Gastroesophageal sphincter (tissue), 3 donors: Measurements from ENCODE around the gene GDF7.

ENCODE experiments used
- CTCF ChIP-seq, 4 experiments: fragments of 200-600 bp in 2 of 4; fragments of 450-650 bp in 2 of 4; sonication (generic) in 1 of 4; IDR thresholded peaks; one replicate each; pipeline ENCODE4 v1.5.1; 2017 to 2019; ENCODE audit warnings: antibody characterized with exemption in 4 of 4, mild to moderate bottlenecking in 2 of 4, moderate library complexity in 2 of 4
- EP300 ChIP-seq: sonication (generic); formaldehyde crosslinking; IDR thresholded peaks from one replicate; pipeline ENCODE4 v1.6.1; 2017; ENCODE audit warnings: antibody characterized with exemption, mild to moderate bottlenecking
- POLR2A ChIP-seq, 2 donors: fragments of 450-650 bp; IDR thresholded peaks; one replicate each; pipeline ENCODE4 v1.6.1; 2017; ENCODE audit warnings: antibody characterized with exemption in 2 of 2, mild to moderate bottlenecking in 2 of 2, moderate library complexity in 1 of 2
- POLR2AphosphoS5 ChIP-seq: sonication (generic); formaldehyde crosslinking; IDR thresholded peaks from one replicate; pipeline ENCODE4 v1.6.1; 2017; ENCODE audit warnings: antibody characterized with exemption

GRCh38 chr2:20619624-20620024, 47.3 kb upstream of the GDF7 start:
- TF ChIP-seq CTCF (IDR thresholded peaks at IDR 0.05) (no peak), POLR2AphosphoS5 (no peak), POLR2A (IDR thresholded peaks at IDR 0.05) (no peak), EP300 (no peak)
